NCI-H510A treated with DMSO at 0.1 percent for 48 hours (cell line): ENCODE data around the gene HMX2.

ENCODE experiments used
- DNase-seq: peaks from one replicate; lab custom pipeline; 2025; lab: John Stamatoyannopoulos, UW

HMX2 gene

DNA sequence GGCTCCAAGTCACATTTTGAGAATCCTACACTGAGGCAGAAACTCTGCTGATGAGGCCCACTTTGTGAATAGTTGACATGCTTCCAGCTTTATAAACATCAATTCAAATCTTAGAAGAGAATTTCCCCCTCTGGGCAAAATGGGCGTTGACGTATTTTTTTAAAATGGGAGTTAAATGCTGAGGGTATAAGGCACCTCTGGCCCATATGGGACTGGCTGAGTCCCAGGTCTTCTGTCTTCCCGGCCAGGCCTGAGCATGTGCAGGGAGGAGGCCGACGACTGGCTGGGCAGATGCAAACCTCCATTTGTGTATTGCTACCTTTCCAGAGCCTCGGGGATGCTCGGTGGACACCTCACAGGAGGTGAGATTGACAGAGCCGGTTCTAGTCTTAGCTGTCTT lies 44.0 kb downstream of the HMX2 start:
- DNase-seq: no peak

DNA sequence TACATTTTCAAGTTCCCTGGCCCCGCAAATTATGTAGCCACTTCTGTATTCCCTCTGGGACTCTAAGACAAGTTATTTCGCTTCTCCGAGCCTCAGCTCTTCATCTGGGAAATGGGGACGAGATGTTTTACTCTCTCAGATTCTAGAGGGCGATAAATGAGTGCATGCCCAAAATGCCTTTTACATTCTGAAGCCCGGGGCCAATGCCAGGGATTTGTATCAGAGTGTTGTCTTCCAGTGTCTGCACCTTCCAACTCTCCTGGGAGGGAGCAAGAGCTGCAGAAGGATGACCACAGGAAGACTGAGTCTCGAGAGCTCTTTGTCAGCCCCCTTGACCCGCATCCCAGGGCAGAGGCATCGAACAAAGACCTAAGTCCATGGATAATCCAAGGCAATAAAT lies 46.1 kb downstream of the HMX2 start:
- no peak for DNase-seq
